HG03060 (cell line): ENCODE measurements around the gene MIPOL1.
"Not testable (repeated sequence)": the region's sequence is repeated elsewhere in the genome, so short reads cannot be mapped to it uniquely, and the experiment has no call there.

Source experiments
- ATAC-seq: cut with Tn5 transposase; IDR thresholded peaks from one replicate; pipeline ENCODE4 v1.9.1; 2021; ENCODE audit warnings: low read depth, moderate number of reproducible peaks; ENCODE audit not compliant: unreplicated experiment

The MIPOL1 gene

GRCh38 chr14:37197421-37198272, at the start of gene MIPOL1:
Gene MIPOL1, plus strand, starts transcription at chr14:37197937. Its CDS starts 49,952 bp downstream, at chr14:37247889.
- no peak for ATAC-seq

DNA sequence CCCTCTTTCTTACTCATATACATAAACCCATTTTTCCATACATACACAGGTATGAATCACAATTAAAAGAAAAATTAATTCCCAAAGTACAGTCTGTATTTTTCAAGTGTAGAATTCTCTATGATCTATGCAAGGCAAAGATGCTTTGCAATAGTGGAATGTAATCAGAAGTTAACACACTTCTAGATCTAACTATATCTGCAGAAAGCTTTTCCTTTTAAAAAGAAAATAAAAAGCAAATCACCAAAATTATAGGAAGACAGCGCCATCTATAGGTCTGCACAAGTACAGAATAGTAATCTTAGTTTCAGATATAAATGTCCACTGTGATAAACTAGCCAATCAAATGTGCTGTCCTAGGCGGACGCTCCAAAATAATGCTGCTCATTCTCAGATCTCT, 47.3 kb upstream of the MIPOL1 start:
- no peak for ATAC-seq

GRCh38 chr14:37153005-37153404, 44.7 kb upstream of the MIPOL1 start:
- no peak for ATAC-seq

GRCh38 chr14:37153483-37153882, 44.3 kb upstream of the MIPOL1 start:
- ATAC-seq = no peak

- ATAC-seq = no peak
Observed at GRCh38 chr14:37157987-37158386, 39.8 kb upstream of the MIPOL1 start.

GRCh38 chr14:37162307-37162706, 35.4 kb upstream of the MIPOL1 start:
- not testable (repeated sequence) for ATAC-seq

GRCh38 chr14:37165794-37166193, 31.9 kb upstream of the MIPOL1 start:
- ATAC-seq = no peak

DNA sequence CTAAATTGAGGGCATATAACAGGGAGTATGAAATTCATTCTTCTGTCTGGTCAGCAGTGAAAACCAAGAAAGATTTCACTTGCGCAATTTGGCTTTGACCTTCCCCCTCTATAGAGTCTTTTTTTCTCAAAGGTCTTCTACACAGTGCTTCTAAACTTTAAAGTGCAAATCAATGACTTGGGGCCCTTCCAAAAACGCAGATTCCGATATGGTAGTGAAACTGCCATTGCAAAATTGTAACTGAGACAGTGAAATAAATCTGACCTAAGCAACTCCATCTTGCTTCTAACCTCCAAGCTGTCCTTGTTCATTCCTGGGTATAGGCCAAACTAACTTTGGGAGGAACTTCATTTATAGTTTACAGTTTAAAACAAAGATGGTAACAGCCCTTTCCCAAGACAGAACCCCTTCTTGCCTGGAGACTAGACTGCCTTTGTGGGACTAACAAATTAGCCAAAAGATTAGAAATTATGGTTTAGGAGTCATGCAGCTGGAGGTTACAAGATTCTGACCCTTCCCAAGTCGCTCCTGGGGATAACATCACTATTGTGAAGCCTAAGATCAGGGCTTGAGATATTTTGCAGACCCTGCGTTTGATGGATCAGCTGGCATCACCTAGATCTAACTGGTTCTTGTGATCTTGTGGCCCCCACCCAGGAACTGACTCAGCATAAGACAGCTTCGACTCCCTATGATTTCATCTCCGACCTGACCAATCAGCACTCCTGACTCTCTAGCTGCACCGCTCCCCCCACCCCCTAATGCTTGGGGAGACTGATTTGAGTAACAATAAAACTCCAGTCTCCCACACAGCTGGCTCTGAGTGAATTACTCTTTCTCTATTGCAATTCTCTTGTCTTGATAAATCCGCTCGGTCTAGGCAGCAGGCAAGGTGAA, 30.3 kb upstream of the MIPOL1 start:
- ATAC-seq = no peak

GRCh38 chr14:37168721-37169120, 29.0 kb upstream of the MIPOL1 start:
- no peak for ATAC-seq

DNA sequence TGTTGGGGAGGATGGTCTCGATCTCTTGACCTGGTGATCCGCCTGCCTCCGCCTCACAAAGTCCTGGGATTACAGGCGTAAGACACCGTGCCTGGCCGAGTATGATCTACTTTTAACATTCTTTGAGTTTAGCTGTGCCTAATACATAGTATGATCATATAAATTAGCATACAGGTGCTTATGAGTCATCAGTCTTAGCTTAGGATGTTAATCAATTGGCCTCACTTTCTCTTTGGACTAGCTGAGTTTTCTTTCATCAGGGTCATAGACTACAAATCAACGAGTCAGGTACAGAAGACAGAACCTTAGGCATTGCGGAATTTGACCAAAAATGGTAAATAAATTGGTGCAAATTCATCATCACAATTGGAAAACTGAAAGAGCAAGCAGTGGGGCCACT, 27.5 kb upstream of the MIPOL1 start:
- no peak for ATAC-seq

DNA sequence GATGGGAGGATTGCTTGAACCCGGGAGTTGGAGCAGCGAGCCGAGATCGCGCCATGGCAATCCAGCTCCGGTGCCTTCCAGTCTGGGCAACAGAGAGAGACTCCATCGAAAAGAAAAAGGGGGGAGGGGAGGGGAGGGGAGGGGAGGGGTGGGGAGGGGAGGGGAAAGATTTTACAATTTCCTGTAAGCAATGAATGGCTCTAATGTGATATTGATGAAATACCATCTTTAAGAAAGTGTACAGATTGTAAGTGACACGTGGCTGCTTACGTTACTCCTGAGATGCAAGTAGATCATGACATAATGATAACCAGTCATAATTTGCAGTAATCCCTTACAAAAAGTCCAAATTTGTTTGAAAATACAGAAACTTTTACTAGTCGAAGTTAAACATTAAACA, 26.7 kb upstream of the MIPOL1 start:
- no peak for ATAC-seq

- no peak for ATAC-seq
Observed at GRCh38 chr14:37171678-37172023, 26.1 kb upstream of the MIPOL1 start.

DNA sequence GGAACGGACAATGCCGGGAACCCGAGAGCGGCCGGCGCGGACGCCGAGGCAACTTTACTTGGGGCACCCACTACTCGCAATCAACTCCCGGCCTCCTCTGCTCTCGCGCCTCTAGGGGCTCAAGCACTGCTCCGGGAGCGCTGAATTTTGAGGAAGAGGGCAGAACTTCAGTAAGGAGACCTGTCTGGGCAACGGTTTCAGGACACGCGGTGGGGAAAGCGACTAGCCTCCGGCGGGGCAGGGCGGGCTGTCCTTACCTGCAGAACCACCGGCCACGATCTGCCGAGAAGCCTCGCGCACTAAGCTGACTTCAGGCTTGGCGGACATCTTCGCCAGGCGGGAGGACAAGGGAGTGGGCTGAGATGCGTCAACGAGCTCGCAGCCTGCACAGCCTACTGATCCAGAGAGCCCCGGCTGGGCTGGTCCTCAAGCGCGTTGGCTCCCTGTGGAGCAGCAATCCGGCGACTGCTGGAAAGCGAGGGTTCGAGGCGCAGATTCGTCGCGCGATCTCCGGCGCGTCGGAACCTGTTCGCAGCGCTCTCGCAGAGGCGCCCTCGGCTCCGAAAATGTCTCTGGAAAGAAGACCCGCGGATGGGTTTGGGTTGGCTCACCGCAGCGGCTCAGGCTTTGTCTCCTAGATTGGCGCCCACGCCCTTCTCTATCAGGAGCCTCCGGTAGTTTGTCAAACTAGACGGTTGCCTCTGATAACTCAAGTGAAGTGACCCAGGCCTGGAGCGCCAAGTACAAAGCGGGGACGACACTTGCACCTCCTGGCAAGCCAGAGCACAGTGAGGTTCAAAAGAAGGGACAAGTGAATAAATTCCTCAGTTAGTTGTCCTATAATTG, 25.5 kb upstream of the MIPOL1 start, which contains the start of gene SLC25A21:
Gene SLC25A21 (minus strand): TSS at position 583 of the 846 bp plus-strand sequence.
- no peak for ATAC-seq

DNA sequence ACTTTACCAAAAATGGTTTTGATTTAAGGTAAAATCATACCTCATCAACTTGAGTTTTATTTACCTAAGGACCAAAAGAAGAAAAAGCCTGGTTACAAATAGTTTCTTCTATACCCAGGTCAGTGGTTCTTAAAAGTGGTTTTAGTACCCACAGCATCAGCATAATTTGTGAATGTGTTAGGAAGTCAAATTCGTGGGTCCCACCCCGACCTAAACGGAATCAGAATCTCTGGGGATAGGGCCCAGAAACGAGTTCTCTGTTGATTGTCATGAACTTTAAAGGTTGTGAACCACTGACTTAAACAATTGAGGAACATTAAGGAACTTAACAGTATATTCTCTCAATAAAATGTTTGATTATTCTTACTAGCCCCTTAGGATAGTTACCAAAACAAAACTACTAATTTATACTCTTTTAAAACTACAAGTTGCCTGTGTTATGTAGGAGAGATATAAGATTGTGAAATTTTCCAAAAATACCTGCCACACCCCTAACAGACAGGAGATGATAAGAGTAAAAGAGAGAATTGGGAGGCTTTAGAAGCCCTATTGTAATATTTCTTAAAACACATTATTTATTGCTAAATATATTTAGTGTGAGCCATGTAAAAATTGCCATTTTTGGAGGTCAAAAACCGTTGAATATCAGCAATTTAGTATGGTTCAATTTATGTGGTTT, 24.7 kb upstream of the MIPOL1 start:
- no peak for ATAC-seq

GRCh38 chr14:37179896-37180502, 17.7 kb upstream of the MIPOL1 start:
- ATAC-seq = no peak

DNA sequence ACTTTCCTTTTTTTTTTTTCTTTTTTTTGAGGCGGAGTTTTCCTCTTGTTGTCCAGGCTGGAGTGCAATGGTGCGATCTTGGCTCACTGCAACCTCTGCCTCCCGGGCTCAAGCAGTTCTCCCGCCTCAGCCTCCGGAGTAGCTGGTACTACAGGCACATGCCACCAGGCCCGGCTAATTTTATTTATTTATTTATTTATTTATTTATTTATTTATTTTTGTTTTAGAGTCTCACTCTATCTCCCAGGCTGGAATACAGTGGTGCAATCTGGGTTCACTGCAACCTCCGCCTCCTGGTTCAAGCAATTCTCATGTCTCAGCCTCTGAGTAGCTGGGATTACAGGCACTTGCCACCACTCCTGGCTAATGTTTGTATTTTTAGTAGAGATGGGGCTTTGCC, 16.9 kb upstream of the MIPOL1 start:
- ATAC-seq = not testable (repeated sequence)

- no peak for ATAC-seq
Observed at GRCh38 chr14:37181441-37181840, 16.3 kb upstream of the MIPOL1 start.

GRCh38 chr14:37184520-37184919, 13.2 kb upstream of the MIPOL1 start:
- ATAC-seq = not testable (repeated sequence)

DNA sequence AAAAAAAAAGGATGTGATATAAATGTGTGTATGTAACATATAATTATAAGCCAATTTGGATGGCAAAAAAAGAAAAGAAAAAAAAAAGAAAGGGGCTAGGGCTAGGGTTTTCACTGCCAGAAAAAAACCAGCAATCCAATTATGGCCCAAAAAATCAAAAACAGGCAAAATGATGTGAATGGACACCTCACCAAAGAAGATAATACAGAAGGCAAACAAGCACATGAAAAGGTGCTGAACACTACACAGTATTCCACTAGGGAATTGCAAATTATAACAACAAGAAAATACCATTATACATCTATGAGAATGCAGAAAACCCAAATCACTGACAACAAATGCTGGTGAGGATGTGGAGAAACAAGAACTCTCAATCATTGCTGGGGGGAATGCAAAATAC, 12.1 kb upstream of the MIPOL1 start:
- ATAC-seq = no peak

- ATAC-seq = no peak
Observed at GRCh38 chr14:37186865-37187264, 10.9 kb upstream of the MIPOL1 start.
